ENCODE measurements around the gene PC. TPM values are rescaled to one million over a fixed set of nuclear protein-coding genes. Genes with fewer than 3 reads are reported as not detected.

Gene PC
- total RNA-seq, 1 experiment from 2014 or later: 40.5 TPM

GRCh38 chr11:66981976-66982578, 23.9 kb upstream of the PC start:
- DNase-seq: peak; percentile 92
- TF ChIP-seq CTCF (IDR thresholded peaks at IDR 0.05; ENCODE audit: unreplicated experiment): no peak
- BruUV-seq (replicated peaks): no TSS peak
- Mint-ChIP-seq H3K27me3 (ENCODE audit: unreplicated experiment) (no peaks in the 10 kb centered on the region), H3K4me3 (ENCODE audit: low read depth, unreplicated experiment) (no peak overlapping the region), H3K4me1 (ENCODE audit: low read depth, unreplicated experiment) (peaks cover 47% of the 10 kb centered on the region), H3K27ac (ENCODE audit: unreplicated experiment) (no peak overlapping the region), H3K9me3 (ENCODE audit: low read depth, unreplicated experiment) (no peaks in the 10 kb centered on the region), H3K36me3 (ENCODE audit: insufficient read depth, unreplicated experiment) (peaks cover 5% of the 10 kb centered on the region)
- intact Hi-C loops (cut with micrococcal nuclease; ENCODE audit: unreplicated experiment): no loop called here
- CTCF ChIA-PET: interaction anchor here (1.1 kb wide), 1 partner anchor 335 kb away, joined by 3 read pairs; no protein-coding TSS in a partner anchor

- BruUV-seq (replicated peaks): no TSS peak
- no peaks in the 10 kb centered on the region for H3K27me3 Mint-ChIP-seq (ENCODE audit: unreplicated experiment)
- DNase-seq: no peak
- intact Hi-C loops (cut with micrococcal nuclease; ENCODE audit: unreplicated experiment): no loop called here
- H3K4me3 Mint-ChIP-seq (ENCODE audit: low read depth, unreplicated experiment): no peak overlapping the region
- H3K36me3 Mint-ChIP-seq (ENCODE audit: insufficient read depth, unreplicated experiment): peaks cover 5% of the 10 kb centered on the region
- no peaks in the 10 kb centered on the region for H3K9me3 Mint-ChIP-seq (ENCODE audit: low read depth, unreplicated experiment)
- TF ChIP-seq CTCF (IDR thresholded peaks at IDR 0.05; ENCODE audit: unreplicated experiment): no peak
- H3K27ac Mint-ChIP-seq (ENCODE audit: unreplicated experiment): no peak overlapping the region
- peaks cover 48% of the 10 kb centered on the region for H3K4me1 Mint-ChIP-seq (ENCODE audit: low read depth, unreplicated experiment)
- CTCF ChIA-PET: no interaction called here
Measured at GRCh38 chr11:66979336-66979980, 21.3 kb upstream of the PC start.

- no peak overlapping the region for H3K4me3 Mint-ChIP-seq (ENCODE audit: low read depth, unreplicated experiment)
- no TSS peak for BruUV-seq (replicated peaks)
Measured at GRCh38 chr11:66978717-66979116, 20.5 kb upstream of the PC start.

GRCh38 chr11:66978229-66978628, 20.0 kb upstream of the PC start:
- intact Hi-C loops (cut with micrococcal nuclease; ENCODE audit: unreplicated experiment): no loop called here
- Mint-ChIP-seq H3K4me3 (ENCODE audit: low read depth, unreplicated experiment) (no peak overlapping the region), H3K9me3 (ENCODE audit: low read depth, unreplicated experiment) (no peaks in the 10 kb centered on the region), H3K27ac (ENCODE audit: unreplicated experiment) (no peak overlapping the region), H3K27me3 (ENCODE audit: unreplicated experiment) (no peaks in the 10 kb centered on the region), H3K36me3 (ENCODE audit: insufficient read depth, unreplicated experiment) (no peaks in the 10 kb centered on the region), H3K4me1 (ENCODE audit: low read depth, unreplicated experiment) (peaks cover 38% of the 10 kb centered on the region)
- BruUV-seq (replicated peaks): no TSS peak
- CTCF ChIA-PET: interaction anchor here (0.7 kb wide), 1 partner anchor 595 kb away, joined by 4 read pairs; no protein-coding TSS in a partner anchor
- DNase-seq: no peak
- TF ChIP-seq CTCF (IDR thresholded peaks at IDR 0.05; ENCODE audit: unreplicated experiment): no peak

More at GRCh38 chr11:66978717-66979116, 20.5 kb upstream of the PC start:
- intact Hi-C loops (cut with micrococcal nuclease; ENCODE audit: unreplicated experiment): no loop called here
- Mint-ChIP-seq H3K36me3 (ENCODE audit: insufficient read depth, unreplicated experiment) (peaks cover under 1% of the 10 kb centered on the region), H3K4me1 (ENCODE audit: low read depth, unreplicated experiment) (peaks cover 43% of the 10 kb centered on the region), H3K27ac (ENCODE audit: unreplicated experiment) (no peak overlapping the region), H3K9me3 (ENCODE audit: low read depth, unreplicated experiment) (no peaks in the 10 kb centered on the region), H3K27me3 (ENCODE audit: unreplicated experiment) (no peaks in the 10 kb centered on the region)
- DNase-seq: no peak
- CTCF ChIA-PET: no interaction called here
- TF ChIP-seq CTCF (IDR thresholded peaks at IDR 0.05; ENCODE audit: unreplicated experiment): no peak

All from Calu3 (cell line).